ENCODE measurements around the gene VEGFB.

GRCh38 chr11:64254326-64254725, 19.9 kb downstream of the VEGFB start:
- TF ChIP-seq CTCF (IDR thresholded peaks at IDR 0.05), result no peak
- no peak for TF ChIP-seq POLR2A (IDR thresholded peaks at IDR 0.05)

All from uterus (tissue), 2 donors.